HG03432 (cell line): ENCODE data around the gene POR.
"Not testable (repeated sequence)": the region's sequence is repeated elsewhere in the genome, so short reads cannot be mapped to it uniquely, and the experiment has no call there.

ENCODE experiments used
- ATAC-seq: cut with Tn5 transposase; IDR thresholded peaks from one replicate; pipeline ENCODE4 v1.9.1; 2021; ENCODE audit warnings: mild to moderate bottlenecking, moderate library complexity; ENCODE audit not compliant: unreplicated experiment

POR gene

GRCh38 chr7:75914655-75915415 lies at the start of gene POR:
TSS of gene POR (plus strand) at chr7:75915155. CDS start at chr7:75954002, 38,847 bp downstream.
- peak; percentile 95 for ATAC-seq

- ATAC-seq = no peak
Measured at GRCh38 chr7:75866114-75866488, 48.9 kb upstream of the POR start.

GRCh38 chr7:75866489-75867389 lies 48.2 kb upstream of the POR start:
- ATAC-seq = no peak

- no peak for ATAC-seq
Measured at GRCh38 chr7:75867390-75867717, 47.6 kb upstream of the POR start.

DNA sequence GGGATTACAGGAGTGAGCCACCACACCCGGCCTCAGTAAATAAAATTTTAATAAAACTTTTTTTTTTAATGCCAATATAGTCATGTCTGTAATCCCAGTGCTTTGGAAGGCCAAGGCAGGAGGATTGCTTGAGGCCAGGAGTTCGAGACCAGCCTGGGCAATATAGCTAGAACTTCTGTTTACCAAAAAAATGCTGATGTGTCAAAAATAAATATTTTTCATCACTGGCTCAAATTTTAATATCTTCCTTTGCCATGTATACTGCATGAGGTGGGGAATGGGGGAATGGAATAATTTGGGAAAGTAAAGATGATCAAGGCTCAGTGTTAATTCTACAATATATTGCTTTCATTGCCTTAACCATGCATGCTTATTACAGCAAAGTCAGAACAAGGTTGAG lies 46.8 kb upstream of the POR start:
- ATAC-seq = no peak

- ATAC-seq = no peak
Measured at GRCh38 chr7:75869776-75870379, 45.1 kb upstream of the POR start.

- ATAC-seq = no peak
Measured at GRCh38 chr7:75870557-75871161, 44.3 kb upstream of the POR start.

DNA sequence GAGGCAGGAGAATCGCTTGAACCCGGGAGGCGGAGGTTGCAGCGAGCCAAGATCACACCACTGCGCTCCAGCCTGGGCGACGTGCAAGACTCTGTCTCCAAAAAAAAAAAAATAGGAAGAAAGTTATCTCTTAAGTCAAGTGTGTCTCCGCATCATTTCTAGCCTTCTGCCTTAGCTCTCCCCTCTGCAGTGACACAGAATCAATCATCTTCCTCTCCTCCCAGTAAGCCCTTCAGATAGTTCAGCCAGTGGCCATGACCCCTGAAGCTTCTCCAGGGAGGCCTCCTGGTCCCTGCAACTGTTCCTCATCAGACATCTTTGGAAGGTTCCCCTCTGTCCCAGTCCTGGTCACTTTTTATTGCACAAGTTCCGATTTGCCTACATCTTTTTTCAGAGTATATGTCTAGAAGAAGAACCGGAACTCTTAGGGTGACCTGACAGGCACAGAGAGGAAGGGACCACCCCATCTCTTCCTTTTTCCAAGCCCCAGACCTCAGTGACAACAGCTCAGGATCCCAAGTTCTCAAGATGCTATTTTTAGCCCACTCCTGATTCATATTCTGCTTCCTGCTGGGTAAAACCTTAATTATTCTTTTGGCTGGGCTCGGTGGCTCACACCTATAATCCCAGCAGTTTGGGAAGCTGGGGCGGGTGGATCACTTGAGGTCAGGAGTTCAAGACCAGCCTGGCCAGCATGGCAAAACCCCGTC lies 42.7 kb upstream of the POR start:
- no peak for ATAC-seq

DNA sequence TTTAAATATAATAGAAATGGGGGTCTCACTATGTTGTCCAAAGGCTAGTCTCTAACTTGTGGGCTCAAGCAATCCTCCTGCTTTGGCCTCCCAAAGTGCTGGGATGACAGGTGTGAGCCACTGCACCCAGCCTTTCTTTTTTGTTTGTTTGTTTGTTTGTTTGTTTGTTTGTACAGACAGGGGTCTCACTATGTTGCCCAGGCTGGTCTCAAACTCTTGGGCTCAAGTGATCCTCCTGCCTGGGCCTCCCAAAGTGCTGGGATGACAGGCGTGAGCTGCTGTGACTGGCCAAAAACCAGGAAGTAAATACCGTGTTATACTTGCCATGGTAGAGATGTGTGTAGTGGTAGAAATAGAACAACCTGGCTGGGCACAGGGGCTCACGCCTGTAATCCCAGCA lies 40.8 kb upstream of the POR start:
- ATAC-seq = not testable (repeated sequence)

DNA sequence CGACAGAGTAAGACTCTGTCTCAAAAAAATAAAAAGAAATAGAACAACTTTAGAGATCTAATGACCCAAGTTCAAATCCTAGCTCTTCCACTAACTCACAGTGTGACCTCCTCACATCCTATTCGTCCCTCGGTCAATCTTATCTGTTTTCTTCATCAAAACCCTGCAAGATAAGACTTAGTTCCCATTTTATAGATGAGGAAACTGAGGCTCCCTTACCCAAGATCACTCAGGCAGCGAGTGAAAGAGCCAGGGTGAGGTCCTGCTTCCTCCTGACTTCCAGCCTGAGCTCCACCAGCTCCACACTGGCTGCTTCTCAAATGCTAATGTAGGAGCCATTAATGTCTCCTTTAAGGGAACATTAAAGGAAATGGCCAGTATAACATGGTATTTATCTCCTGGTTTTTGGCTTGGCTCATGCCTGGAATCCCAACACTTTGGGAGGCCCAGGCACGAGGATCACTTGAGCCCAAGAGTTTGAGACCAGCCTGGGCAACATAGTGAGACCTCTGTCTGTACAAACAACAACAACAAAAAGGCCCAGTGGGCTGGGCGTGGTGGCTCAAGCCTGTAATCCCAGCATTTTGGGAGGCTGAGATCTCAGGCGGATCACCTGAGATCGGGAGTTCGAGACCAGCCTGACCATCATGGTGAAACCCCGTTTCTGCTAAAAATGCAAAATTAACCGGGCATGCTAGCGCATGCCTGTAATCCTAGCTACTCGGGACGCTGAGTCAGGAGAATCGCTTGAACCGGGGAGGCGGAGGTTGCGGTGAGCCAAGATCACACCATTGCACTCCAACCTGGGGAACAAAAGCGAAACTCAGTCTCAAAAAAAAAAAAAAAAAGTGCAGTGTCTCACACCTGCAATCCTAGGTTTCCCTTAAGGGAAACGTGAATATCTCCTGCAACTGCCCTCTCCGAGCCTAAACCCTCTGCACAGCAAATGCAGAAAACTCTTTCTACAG lies 39.6 kb upstream of the POR start:
- ATAC-seq = no peak

GRCh38 chr7:75876126-75876881 lies 38.7 kb upstream of the POR start:
- ATAC-seq = no peak

GRCh38 chr7:75878312-75878768 lies 36.6 kb upstream of the POR start:
- peak; percentile 37 for ATAC-seq

DNA sequence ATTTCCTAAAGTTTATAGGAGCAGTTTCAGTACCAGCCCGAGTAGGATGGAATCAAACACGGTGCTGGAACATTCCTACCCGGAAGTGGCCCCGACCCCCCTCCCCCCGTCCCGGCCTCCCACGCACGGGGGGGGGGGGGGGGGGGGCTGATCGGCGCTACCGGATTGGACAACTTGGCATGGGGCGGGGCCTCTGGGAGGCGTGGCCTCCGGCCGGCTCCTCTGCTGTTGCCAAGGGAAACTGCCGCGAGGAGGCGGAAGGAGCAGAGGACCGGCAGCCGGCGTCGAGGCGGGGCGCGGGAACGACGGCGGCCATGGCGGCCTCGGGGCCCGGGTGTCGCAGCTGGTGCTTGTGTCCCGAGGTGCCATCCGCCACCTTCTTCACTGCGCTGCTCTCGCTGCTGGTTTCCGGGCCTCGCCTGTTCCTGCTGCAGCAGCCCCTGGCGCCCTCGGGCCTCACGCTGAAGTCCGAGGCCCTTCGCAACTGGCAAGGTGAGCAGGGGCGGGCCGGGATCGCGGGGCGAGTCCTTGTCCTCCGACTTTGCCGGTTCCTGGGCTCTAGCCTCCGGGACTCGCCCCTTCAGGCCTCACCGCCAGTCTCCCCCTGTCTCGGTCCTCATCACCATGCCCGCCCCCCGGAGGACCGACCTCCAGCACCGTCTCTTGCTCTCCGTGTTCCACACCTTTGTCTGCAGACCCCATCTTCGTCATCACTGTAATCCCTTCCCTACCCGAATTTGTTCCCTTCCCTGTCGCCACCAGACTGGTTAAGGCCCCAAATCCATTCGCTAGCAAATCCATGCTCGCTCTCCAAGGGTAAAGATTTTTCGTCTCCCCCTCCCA lies 36.0 kb upstream of the POR start, which contains the start of gene RHBDD2:
Gene RHBDD2, plus strand, starts transcription at position 266 of the 843 bp plus-strand sequence. Its CDS starts 49 bp downstream, at position 315.
- ATAC-seq = peak; percentile 92

- no peak for ATAC-seq
Measured at GRCh38 chr7:75879771-75880184, 35.2 kb upstream of the POR start.

- no peak for ATAC-seq
Measured at GRCh38 chr7:75880242-75880641, 34.7 kb upstream of the POR start.

GRCh38 chr7:75881436-75882095 lies 33.4 kb upstream of the POR start:
- no peak for ATAC-seq

- ATAC-seq = not testable (repeated sequence)
Measured at GRCh38 chr7:75883265-75883824, 31.6 kb upstream of the POR start.
